ENCODE measurements around the gene RHBDD3.

The RHBDD3 gene

GRCh38 chr22:29269230-29269604 is 1.4 kb upstream of the RHBDD3 start:
- Histone ChIP-seq H3K4me2 (ENCODE audit: low read length) (peak overlapping the region; percentile 97), H2AFZ (ENCODE audit: insufficient read depth, low read length, poor library complexity) (no peak overlapping the region), H3K9ac (ENCODE audit: low read length) (peak overlapping the region; percentile 94), H2BK12ac (ENCODE audit: low read length) (no peak overlapping the region), H3K36me3 (ENCODE audit: control insufficient read depth in 1 of 2, insufficient read depth in 2 of 2, low read length in 2 of 2) (peaks cover 14 to 22% of the 10 kb centered on the region in 2 experiments), H2BK120ac (ENCODE audit: insufficient read depth, low read length, poor library complexity) (peak overlapping the region; percentile 98), H2AK5ac (ENCODE audit: low read length) (no peak overlapping the region), H3K23ac (ENCODE audit: low read length) (no peak overlapping the region), H4K12ac (ENCODE audit: low read depth, low read length) (no peak overlapping the region), H3K4me3 (ENCODE audit: low read depth, low read length) (peak overlapping the region; percentile 90), H3K9me3 (ENCODE audit: insufficient read depth, low read depth, low read length) (no peaks in the 10 kb centered on the region), H3K4me1 (ENCODE audit: control insufficient read depth in 1 of 2, insufficient read depth in 2 of 2, low read length in 2 of 2) (peaks cover 9 to 15% of the 10 kb centered on the region in 2 experiments), H3K18ac (ENCODE audit: low read length) (no peak overlapping the region), H3K4ac (ENCODE audit: low read depth, low read length) (peak overlapping the region; percentile 100), H3K79me1 (ENCODE audit: low read length) (peaks cover 22% of the 10 kb centered on the region), H2BK5ac (ENCODE audit: low read depth, low read length, poor library complexity) (peak overlapping the region; percentile 100), H3K27me3 (ENCODE audit: insufficient read depth, low read length) (no peaks in the 10 kb centered on the region), H4K8ac (ENCODE audit: low read depth, low read length) (peak overlapping the region; percentile 99), H3K14ac (ENCODE audit: low read length) (peak overlapping the region; percentile 98), H3K79me2 (ENCODE audit: control insufficient read depth, insufficient read depth, low read length, poor library complexity) (peaks cover 37% of the 10 kb centered on the region), H3K27ac (ENCODE audit: low read depth, low read length) (peak overlapping the region; percentile 97), H4K91ac (ENCODE audit: low read depth, low read length) (peak overlapping the region; percentile 99)
- WGBS (ENCODE audit: extremely low coverage, insufficient coverage, insufficient read length) = no CpG with 5 or more reads among the region's 14 CpGs
- no peak for DNase-seq

- H3K18ac ChIP-seq (ENCODE audit: low read length) = peak overlapping the region; percentile 99
- peak overlapping the region; percentile 90 for H3K4me3 ChIP-seq (ENCODE audit: low read depth, low read length)
- peak overlapping the region; percentile 100 for H2BK5ac ChIP-seq (ENCODE audit: low read depth, low read length, poor library complexity)
- peak overlapping the region; percentile 99 for H4K8ac ChIP-seq (ENCODE audit: low read depth, low read length)
- H3K36me3 ChIP-seq (ENCODE audit: control insufficient read depth in 1 of 2, insufficient read depth in 2 of 2, low read length in 2 of 2) = peaks cover 18 to 24% of the 10 kb centered on the region in 2 experiments
- H3K14ac ChIP-seq (ENCODE audit: low read length) = peak overlapping the region; percentile 98
- peak overlapping the region; percentile 100 for H3K4ac ChIP-seq (ENCODE audit: low read depth, low read length)
- peak overlapping the region; percentile 100 for H4K12ac ChIP-seq (ENCODE audit: low read depth, low read length)
- peaks cover 37% of the 10 kb centered on the region for H3K79me2 ChIP-seq (ENCODE audit: control insufficient read depth, insufficient read depth, low read length, poor library complexity)
- H2AFZ ChIP-seq (ENCODE audit: insufficient read depth, low read length, poor library complexity) = peak overlapping the region; percentile 78
- peaks cover 9 to 15% of the 10 kb centered on the region in 2 experiments for H3K4me1 ChIP-seq (ENCODE audit: control insufficient read depth in 1 of 2, insufficient read depth in 2 of 2, low read length in 2 of 2)
- H3K27me3 ChIP-seq (ENCODE audit: insufficient read depth, low read length) = no peaks in the 10 kb centered on the region
- WGBS (ENCODE audit: extremely low coverage, insufficient coverage, insufficient read length) = no CpG with 5 or more reads among the region's 51 CpGs
- H3K9ac ChIP-seq (ENCODE audit: low read length) = peak overlapping the region; percentile 94
- peak overlapping the region; percentile 99 for H4K91ac ChIP-seq (ENCODE audit: low read depth, low read length)
- DNase-seq = peak; percentile 37 to 64
- H2BK12ac ChIP-seq (ENCODE audit: low read length) = no peak overlapping the region
- H2BK120ac ChIP-seq (ENCODE audit: insufficient read depth, low read length, poor library complexity) = peak overlapping the region; percentile 98
- peak overlapping the region; percentile 97 for H3K4me2 ChIP-seq (ENCODE audit: low read length)
- H2AK5ac ChIP-seq (ENCODE audit: low read length) = peak overlapping the region; percentile 90
- peaks cover 22% of the 10 kb centered on the region for H3K79me1 ChIP-seq (ENCODE audit: low read length)
- H3K9me3 ChIP-seq (ENCODE audit: insufficient read depth, low read depth, low read length) = no peaks in the 10 kb centered on the region
- peak overlapping the region; percentile 97 for H3K27ac ChIP-seq (ENCODE audit: low read depth, low read length)
- no peak overlapping the region for H3K23ac ChIP-seq (ENCODE audit: low read length)
These were observed 889 bp upstream of the RHBDD3 start for GRCh38 chr22:29268511-29269229.

- Histone ChIP-seq H3K9ac (ENCODE audit: low read length) (peak overlapping the region; percentile 77), H4K8ac (ENCODE audit: low read depth, low read length) (peak overlapping the region; percentile 99), H4K91ac (ENCODE audit: low read depth, low read length) (peak overlapping the region; percentile 100), H2BK12ac (ENCODE audit: low read length) (no peak overlapping the region), H3K27ac (ENCODE audit: low read depth, low read length) (peak overlapping the region; percentile 97), H3K18ac (ENCODE audit: low read length) (peak overlapping the region; percentile 95), H3K4ac (ENCODE audit: low read depth, low read length) (peak overlapping the region; percentile 98), H3K4me2 (ENCODE audit: low read length) (peak overlapping the region; percentile 91), H3K14ac (ENCODE audit: low read length) (peak overlapping the region; percentile 98), H3K79me1 (ENCODE audit: low read length) (peaks cover 22% of the 10 kb centered on the region), H3K27me3 (ENCODE audit: insufficient read depth, low read length) (no peaks in the 10 kb centered on the region), H3K36me3 (ENCODE audit: control insufficient read depth in 1 of 2, insufficient read depth in 2 of 2, low read length in 2 of 2) (peaks cover 17 to 22% of the 10 kb centered on the region in 2 experiments), H2AK5ac (ENCODE audit: low read length) (peak overlapping the region; percentile 98), H2BK5ac (ENCODE audit: low read depth, low read length, poor library complexity) (peak overlapping the region; percentile 100), H4K12ac (ENCODE audit: low read depth, low read length) (peak overlapping the region; percentile 97), H3K79me2 (ENCODE audit: control insufficient read depth, insufficient read depth, low read length, poor library complexity) (peaks cover 37% of the 10 kb centered on the region), H3K23ac (ENCODE audit: low read length) (no peak overlapping the region), H2AFZ (ENCODE audit: insufficient read depth, low read length, poor library complexity) (peak overlapping the region; percentile 90), H3K4me3 (ENCODE audit: low read depth, low read length) (peak overlapping the region; percentile 90), H3K4me1 (ENCODE audit: control insufficient read depth in 1 of 2, insufficient read depth in 2 of 2, low read length in 2 of 2) (peaks cover 9 to 15% of the 10 kb centered on the region in 2 experiments), H2BK120ac (ENCODE audit: insufficient read depth, low read length, poor library complexity) (peak overlapping the region; percentile 100), H3K9me3 (ENCODE audit: insufficient read depth, low read depth, low read length) (no peaks in the 10 kb centered on the region)
- no CpG with 5 or more reads among the region's 32 CpGs for WGBS (ENCODE audit: extremely low coverage, insufficient coverage, insufficient read length)
- DNase-seq = no peak
These were observed 321 bp downstream of the RHBDD3 start for GRCh38 chr22:29267462-29267857.

GRCh38 chr22:29266564-29267461 is 968 bp downstream of the RHBDD3 start:
- peaks cover 22% of the 10 kb centered on the region for H3K79me1 ChIP-seq (ENCODE audit: low read length)
- WGBS (ENCODE audit: extremely low coverage, insufficient coverage, insufficient read length) = no CpG with 5 or more reads among the region's 13 CpGs

More at GRCh38 chr22:29266564-29267461, 968 bp downstream of the RHBDD3 start:
- H4K91ac ChIP-seq (ENCODE audit: low read depth, low read length) = peak overlapping the region; percentile 100
- peaks cover 9 to 15% of the 10 kb centered on the region in 2 experiments for H3K4me1 ChIP-seq (ENCODE audit: control insufficient read depth in 1 of 2, insufficient read depth in 2 of 2, low read length in 2 of 2)
- H3K14ac ChIP-seq (ENCODE audit: low read length) = peak overlapping the region; percentile 98
- peak overlapping the region; percentile 90 for H2AFZ ChIP-seq (ENCODE audit: insufficient read depth, low read length, poor library complexity)
- peaks cover 17 to 22% of the 10 kb centered on the region in 2 experiments for H3K36me3 ChIP-seq (ENCODE audit: control insufficient read depth in 1 of 2, insufficient read depth in 2 of 2, low read length in 2 of 2)
- H3K27ac ChIP-seq (ENCODE audit: low read depth, low read length) = no peak overlapping the region
- peak overlapping the region; percentile 97 for H4K12ac ChIP-seq (ENCODE audit: low read depth, low read length)
- peak overlapping the region; percentile 99 for H4K8ac ChIP-seq (ENCODE audit: low read depth, low read length)
- peak overlapping the region; percentile 100 for H2BK120ac ChIP-seq (ENCODE audit: insufficient read depth, low read length, poor library complexity)
- peak overlapping the region; percentile 95 for H3K18ac ChIP-seq (ENCODE audit: low read length)
- no peak overlapping the region for H2BK12ac ChIP-seq (ENCODE audit: low read length)
- DNase-seq = no peak
- no peaks in the 10 kb centered on the region for H3K9me3 ChIP-seq (ENCODE audit: insufficient read depth, low read depth, low read length)
- peak overlapping the region; percentile 91 for H3K4me2 ChIP-seq (ENCODE audit: low read length)
- H3K79me2 ChIP-seq (ENCODE audit: control insufficient read depth, insufficient read depth, low read length, poor library complexity) = peaks cover 37% of the 10 kb centered on the region
- H3K23ac ChIP-seq (ENCODE audit: low read length) = no peak overlapping the region
- peak overlapping the region; percentile 100 for H2BK5ac ChIP-seq (ENCODE audit: low read depth, low read length, poor library complexity)
- peak overlapping the region; percentile 77 for H3K9ac ChIP-seq (ENCODE audit: low read length)
- no peaks in the 10 kb centered on the region for H3K27me3 ChIP-seq (ENCODE audit: insufficient read depth, low read length)
- peak overlapping the region; percentile 98 for H3K4ac ChIP-seq (ENCODE audit: low read depth, low read length)
- peak overlapping the region; percentile 49 for H2AK5ac ChIP-seq (ENCODE audit: low read length)
- H3K4me3 ChIP-seq (ENCODE audit: low read depth, low read length) = peak overlapping the region; percentile 90

Measured in trophoblast cell (in vitro differentiated cells and primary cell).